ENCODE measurements around the gene DAAM1.

Gene DAAM1

DNA sequence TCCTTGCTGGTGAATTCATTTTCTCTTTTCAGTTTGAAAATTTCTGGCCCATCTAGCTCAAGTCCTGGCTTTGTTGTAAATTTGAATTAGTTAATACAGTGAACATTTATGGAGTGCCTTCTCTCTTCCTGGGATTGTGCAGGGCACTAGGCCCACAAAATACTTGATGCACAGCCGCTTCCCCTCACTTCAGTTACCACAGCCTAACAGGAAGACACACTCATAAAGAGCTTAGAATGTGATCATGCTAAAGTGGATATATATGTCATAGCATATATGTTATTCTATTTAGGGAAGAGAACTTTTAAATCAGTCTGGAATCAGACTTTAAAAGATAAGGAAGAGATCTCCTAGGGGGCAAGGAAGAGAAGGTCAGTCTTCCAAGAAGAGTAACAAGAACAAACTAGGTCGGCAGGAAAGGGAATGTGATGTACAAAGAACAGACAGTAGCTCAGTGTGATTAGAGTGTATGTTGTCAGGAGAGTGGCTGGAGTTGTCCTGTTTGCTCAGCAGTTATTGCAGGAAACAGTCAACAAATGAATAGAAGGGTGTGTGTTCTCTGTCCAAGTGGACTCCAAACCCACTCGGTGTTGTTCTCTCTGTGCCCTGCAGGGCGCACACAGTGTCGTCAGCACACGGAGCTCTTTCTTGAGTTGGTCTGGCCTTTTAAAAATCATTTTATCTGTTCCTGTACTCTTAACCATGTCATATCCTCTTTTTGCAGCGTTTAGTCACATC is 74.4 kb downstream of the DAAM1 start:
- H3K27me3 ChIP-seq (ENCODE audit: control insufficient read depth in 1 of 2, insufficient read depth in 2 of 2, low read length in 2 of 2) = no peaks in the 10 kb centered on the region
- peaks cover 6% of the 10 kb centered on the region for H3K4me1 ChIP-seq (ENCODE audit: insufficient read depth, low read length)
- H3K9ac ChIP-seq (ENCODE audit: low read length) = no peak overlapping the region
- H3K9me3 ChIP-seq (ENCODE audit: low read length) = no peaks in the 10 kb centered on the region
- H3K4me3 ChIP-seq (ENCODE audit: low read depth in 1 of 2, low read length in 2 of 2) = no peak overlapping the region
- no peak overlapping the region for H3K27ac ChIP-seq (ENCODE audit: low read depth, low read length)
- peaks cover 18% of the 10 kb centered on the region for H3K36me3 ChIP-seq (ENCODE audit: insufficient read depth, low read length)

DNA sequence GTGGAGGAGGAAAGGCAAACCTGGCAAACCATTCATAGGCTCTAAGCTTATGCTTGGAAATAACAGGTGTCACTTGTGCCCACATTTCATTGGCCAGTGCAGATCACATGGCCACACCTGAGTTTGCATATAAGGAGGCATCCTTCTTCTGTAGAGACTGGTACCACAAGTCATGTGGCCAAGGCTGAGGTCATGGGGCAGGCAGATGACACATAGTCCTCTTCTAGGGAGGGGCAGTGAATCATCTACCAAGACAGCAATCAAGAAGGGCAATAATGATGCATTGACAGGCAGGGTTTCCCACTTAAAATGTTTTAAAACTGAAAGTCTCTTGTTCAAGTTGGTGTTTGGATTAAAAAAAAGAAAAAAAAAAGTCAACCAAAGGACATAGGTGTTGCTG is 77.3 kb downstream of the DAAM1 start:
- H3K9me3 ChIP-seq (ENCODE audit: low read length) = no peaks in the 10 kb centered on the region
- H3K4me1 ChIP-seq (ENCODE audit: insufficient read depth, low read length) = no peaks in the 10 kb centered on the region
- H3K36me3 ChIP-seq (ENCODE audit: insufficient read depth, low read length) = peaks cover 27% of the 10 kb centered on the region
- H3K27ac ChIP-seq (ENCODE audit: low read depth, low read length) = no peak overlapping the region
- H3K4me3 ChIP-seq (ENCODE audit: low read depth in 1 of 2, low read length in 2 of 2) = no peak overlapping the region
- H3K27me3 ChIP-seq (ENCODE audit: control insufficient read depth in 1 of 2, insufficient read depth in 2 of 2, low read length in 2 of 2) = no peaks in the 10 kb centered on the region
- H3K9ac ChIP-seq (ENCODE audit: low read length) = no peak overlapping the region

DNA sequence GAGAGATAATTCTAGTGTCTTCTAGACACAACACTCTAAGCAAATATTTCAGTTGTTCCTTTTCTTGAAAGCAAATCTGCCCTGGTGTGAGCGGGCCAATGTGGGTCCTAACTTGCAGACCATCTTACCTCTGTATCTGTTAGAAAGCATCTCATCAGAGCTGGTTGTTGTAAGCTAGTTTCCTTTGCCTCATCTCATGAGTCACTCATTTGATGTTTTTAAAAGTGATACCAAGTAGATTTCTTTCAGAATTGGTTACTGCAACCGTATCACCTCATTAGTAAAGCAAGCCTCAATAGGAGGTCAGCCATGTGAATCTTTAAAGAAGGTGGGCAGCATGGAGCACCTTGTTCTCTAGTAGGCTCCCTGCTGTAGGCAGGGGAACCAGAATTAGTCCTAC is 78.6 kb downstream of the DAAM1 start:
- Histone ChIP-seq H3K9me3 (ENCODE audit: low read length) (no peaks in the 10 kb centered on the region), H3K9ac (ENCODE audit: low read length) (no peak overlapping the region), H3K4me1 (ENCODE audit: insufficient read depth, low read length) (peaks cover 6% of the 10 kb centered on the region), H3K27me3 (ENCODE audit: control insufficient read depth in 1 of 2, insufficient read depth in 2 of 2, low read length in 2 of 2) (no peaks in the 10 kb centered on the region), H3K4me3 (ENCODE audit: low read depth in 1 of 2, low read length in 2 of 2) (no peak overlapping the region), H3K36me3 (ENCODE audit: insufficient read depth, low read length) (peaks cover 27% of the 10 kb centered on the region), H3K27ac (ENCODE audit: low read depth, low read length) (no peak overlapping the region)

DNA sequence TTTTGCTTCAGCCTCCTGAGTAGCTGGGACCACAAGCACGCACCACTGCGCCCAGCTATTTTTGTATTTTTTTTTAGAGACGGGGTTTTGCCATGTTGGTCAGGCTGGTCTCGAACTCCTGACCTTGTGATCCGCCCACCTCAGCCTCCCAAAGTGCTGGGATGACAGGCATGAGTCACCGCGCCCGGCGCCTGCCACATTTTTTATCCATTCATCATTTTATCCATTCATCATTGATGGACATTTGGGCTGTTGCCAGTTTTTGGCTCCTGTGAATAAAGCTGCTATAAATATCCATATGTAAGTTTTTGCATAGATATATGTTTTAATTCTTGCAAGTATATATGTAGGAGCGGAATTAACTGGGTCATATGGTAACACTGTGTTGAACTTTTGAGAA is 79.5 kb downstream of the DAAM1 start:
- Histone ChIP-seq H3K9ac (ENCODE audit: low read length) (no peak overlapping the region), H3K27me3 (ENCODE audit: control insufficient read depth in 1 of 2, insufficient read depth in 2 of 2, low read length in 2 of 2) (no peaks in the 10 kb centered on the region), H3K27ac (ENCODE audit: low read depth, low read length) (no peak overlapping the region), H3K4me3 (ENCODE audit: low read depth in 1 of 2, low read length in 2 of 2) (no peak overlapping the region), H3K9me3 (ENCODE audit: low read length) (no peaks in the 10 kb centered on the region), H3K36me3 (ENCODE audit: insufficient read depth, low read length) (peaks cover 27% of the 10 kb centered on the region), H3K4me1 (ENCODE audit: insufficient read depth, low read length) (peaks cover 7% of the 10 kb centered on the region)

DNA sequence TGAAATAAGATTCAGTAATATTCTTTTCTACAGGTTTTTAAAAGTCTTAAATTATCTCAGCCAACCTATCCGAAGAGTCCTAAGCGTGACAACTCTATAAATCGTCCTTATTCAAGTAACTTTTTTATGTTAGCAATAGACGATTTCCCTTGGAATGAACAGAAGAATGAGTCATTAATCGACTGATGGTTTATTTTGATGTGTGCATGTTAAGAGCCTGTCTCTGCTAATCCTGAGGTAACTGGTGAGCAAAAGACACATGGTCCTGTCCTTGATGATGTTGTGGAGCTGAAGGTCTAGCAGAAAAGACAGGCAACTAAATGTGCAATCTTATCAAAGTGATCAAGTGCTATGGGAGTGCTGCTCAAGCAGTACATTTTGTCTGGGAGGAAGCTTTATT is 80.4 kb downstream of the DAAM1 start:
- H3K9me3 ChIP-seq (ENCODE audit: low read length) = no peaks in the 10 kb centered on the region
- no peak overlapping the region for H3K4me3 ChIP-seq (ENCODE audit: low read depth in 1 of 2, low read length in 2 of 2)
- no peak overlapping the region for H3K9ac ChIP-seq (ENCODE audit: low read length)
- peaks cover 12% of the 10 kb centered on the region for H3K4me1 ChIP-seq (ENCODE audit: insufficient read depth, low read length)
- H3K27me3 ChIP-seq (ENCODE audit: control insufficient read depth in 1 of 2, insufficient read depth in 2 of 2, low read length in 2 of 2) = no peaks in the 10 kb centered on the region
- H3K36me3 ChIP-seq (ENCODE audit: insufficient read depth, low read length) = peaks cover 20% of the 10 kb centered on the region
- H3K27ac ChIP-seq (ENCODE audit: low read depth, low read length) = no peak overlapping the region

DNA sequence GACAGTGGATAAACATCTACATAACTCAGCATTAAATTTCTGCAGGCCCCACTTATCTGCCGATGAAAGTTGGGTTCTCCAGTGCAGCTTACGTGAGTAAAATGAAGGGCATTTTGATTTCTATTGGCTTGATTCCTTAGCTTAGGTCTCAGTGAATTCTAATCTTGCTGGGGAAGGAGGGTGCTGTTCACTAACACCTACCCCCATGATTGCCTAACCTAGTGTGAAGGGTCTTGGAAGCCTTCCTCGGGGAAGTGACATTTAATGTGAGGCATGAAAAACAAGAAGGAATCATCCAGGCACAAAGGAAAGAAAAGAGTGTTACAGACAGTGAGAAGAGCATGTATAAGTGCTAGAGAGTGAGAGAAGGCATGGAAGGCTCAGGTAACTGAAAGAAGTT is 81.0 kb downstream of the DAAM1 start:
- Histone ChIP-seq H3K27ac (ENCODE audit: low read depth, low read length) (no peak overlapping the region), H3K4me3 (ENCODE audit: low read depth in 1 of 2, low read length in 2 of 2) (no peak overlapping the region), H3K9me3 (ENCODE audit: low read length) (no peaks in the 10 kb centered on the region), H3K27me3 (ENCODE audit: control insufficient read depth in 1 of 2, insufficient read depth in 2 of 2, low read length in 2 of 2) (no peaks in the 10 kb centered on the region), H3K9ac (ENCODE audit: low read length) (no peak overlapping the region), H3K36me3 (ENCODE audit: insufficient read depth, low read length) (peaks cover 18% of the 10 kb centered on the region), H3K4me1 (ENCODE audit: insufficient read depth, low read length) (peaks cover 15% of the 10 kb centered on the region)

DNA sequence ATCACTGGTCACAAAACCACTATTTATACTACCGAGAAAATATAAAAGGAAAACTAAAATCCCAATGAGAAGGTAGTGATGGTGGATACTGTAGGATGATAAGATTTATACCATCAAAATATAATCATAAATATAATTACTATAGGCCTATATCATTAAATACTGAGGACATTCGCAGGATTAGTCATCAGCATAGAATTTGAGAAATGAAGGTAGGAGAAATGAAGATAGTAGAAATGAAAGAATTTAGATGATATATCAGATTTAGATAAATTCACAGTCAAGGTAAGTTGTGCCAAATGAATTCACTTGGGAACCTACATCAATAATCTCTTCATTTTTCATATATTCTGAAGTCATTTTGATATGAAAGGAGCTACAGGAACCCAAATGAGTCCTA is 82.8 kb downstream of the DAAM1 start:
- Histone ChIP-seq H3K4me1 (ENCODE audit: insufficient read depth, low read length) (peaks cover 33% of the 10 kb centered on the region), H3K9ac (ENCODE audit: low read length) (no peak overlapping the region), H3K9me3 (ENCODE audit: low read length) (no peaks in the 10 kb centered on the region), H3K27me3 (ENCODE audit: control insufficient read depth in 1 of 2, insufficient read depth in 2 of 2, low read length in 2 of 2) (no peaks in the 10 kb centered on the region), H3K27ac (ENCODE audit: low read depth, low read length) (no peak overlapping the region), H3K36me3 (ENCODE audit: insufficient read depth, low read length) (peaks cover 12% of the 10 kb centered on the region), H3K4me3 (ENCODE audit: low read depth in 1 of 2, low read length in 2 of 2) (no peak overlapping the region)

DNA sequence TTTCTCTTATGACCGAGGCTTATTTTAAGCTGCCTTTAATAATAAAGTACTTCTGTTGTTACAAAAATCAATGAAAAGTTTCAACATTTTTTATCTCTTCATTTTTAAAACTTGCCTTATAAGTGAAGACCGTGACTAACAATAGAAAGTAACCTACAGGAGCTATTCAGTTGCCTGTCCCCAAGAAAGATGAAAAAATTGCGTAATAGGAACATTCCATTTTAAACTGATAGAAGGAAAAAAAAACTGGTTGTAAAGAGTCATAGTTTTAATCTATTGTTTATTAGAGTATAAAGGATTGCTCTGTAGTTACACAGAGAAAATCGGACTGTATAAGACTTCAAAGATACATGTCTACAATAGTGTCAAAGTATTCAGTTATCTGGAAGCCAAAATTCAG is 83.3 kb downstream of the DAAM1 start:
- Histone ChIP-seq H3K27me3 (ENCODE audit: control insufficient read depth in 1 of 2, insufficient read depth in 2 of 2, low read length in 2 of 2) (no peaks in the 10 kb centered on the region), H3K4me3 (ENCODE audit: low read depth in 1 of 2, low read length in 2 of 2) (no peak overlapping the region), H3K4me1 (ENCODE audit: insufficient read depth, low read length) (peaks cover 34% of the 10 kb centered on the region), H3K27ac (ENCODE audit: low read depth, low read length) (no peak overlapping the region), H3K9ac (ENCODE audit: low read length) (no peak overlapping the region), H3K9me3 (ENCODE audit: low read length) (no peaks in the 10 kb centered on the region), H3K36me3 (ENCODE audit: insufficient read depth, low read length) (peaks cover 9% of the 10 kb centered on the region)

DNA sequence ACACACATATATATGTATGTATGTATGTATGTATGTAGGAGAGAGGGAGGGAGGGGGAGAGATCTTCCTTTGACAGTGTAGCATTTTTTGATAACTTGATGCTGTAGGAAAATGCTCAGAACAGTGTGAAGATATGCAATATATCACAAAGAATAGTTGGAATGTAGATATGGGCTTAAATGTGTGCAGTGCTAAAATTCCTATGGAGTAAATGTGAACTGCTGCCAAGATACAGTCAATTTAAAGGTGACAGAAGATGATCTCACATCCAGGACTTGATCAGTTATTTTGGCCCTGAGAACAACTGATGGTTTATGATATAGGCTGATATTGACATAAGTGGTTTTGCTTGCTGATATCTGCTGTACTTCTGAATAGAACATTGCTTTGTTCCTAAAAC is 84.2 kb downstream of the DAAM1 start:
- Histone ChIP-seq H3K9me3 (ENCODE audit: low read length) (no peaks in the 10 kb centered on the region), H3K36me3 (ENCODE audit: insufficient read depth, low read length) (peaks cover 9% of the 10 kb centered on the region), H3K4me3 (ENCODE audit: low read depth in 1 of 2, low read length in 2 of 2) (no peak overlapping the region), H3K27me3 (ENCODE audit: control insufficient read depth in 1 of 2, insufficient read depth in 2 of 2, low read length in 2 of 2) (no peaks in the 10 kb centered on the region), H3K27ac (ENCODE audit: low read depth, low read length) (no peak overlapping the region), H3K4me1 (ENCODE audit: insufficient read depth, low read length) (peaks cover 34% of the 10 kb centered on the region), H3K9ac (ENCODE audit: low read length) (no peak overlapping the region)

DNA sequence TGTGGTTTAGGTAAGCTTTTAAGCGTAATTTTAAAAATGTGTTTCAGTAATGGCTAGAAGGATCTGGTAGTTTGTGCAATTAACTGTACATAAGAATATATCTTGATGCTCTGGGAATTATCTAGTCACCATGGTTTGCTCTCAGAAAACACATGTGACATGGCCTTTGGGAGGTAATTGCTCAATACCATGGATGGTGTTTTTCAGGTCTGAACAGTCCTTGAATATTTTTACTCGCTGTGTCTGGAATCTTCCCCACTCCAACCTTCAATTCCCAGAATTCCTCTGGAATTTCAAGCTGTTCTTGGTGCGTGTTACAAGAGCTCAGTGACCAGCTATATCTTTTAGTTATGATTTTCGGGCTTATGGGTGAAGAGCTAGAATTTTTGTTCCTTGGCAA is 85.3 kb downstream of the DAAM1 start:
- H3K36me3 ChIP-seq (ENCODE audit: insufficient read depth, low read length) = peaks cover 8% of the 10 kb centered on the region
- H3K9me3 ChIP-seq (ENCODE audit: low read length) = no peaks in the 10 kb centered on the region
- H3K27ac ChIP-seq (ENCODE audit: low read depth, low read length) = no peak overlapping the region
- H3K9ac ChIP-seq (ENCODE audit: low read length) = no peak overlapping the region
- peaks cover 43% of the 10 kb centered on the region for H3K4me1 ChIP-seq (ENCODE audit: insufficient read depth, low read length)
- H3K27me3 ChIP-seq (ENCODE audit: control insufficient read depth in 1 of 2, insufficient read depth in 2 of 2, low read length in 2 of 2) = no peaks in the 10 kb centered on the region
- H3K4me3 ChIP-seq (ENCODE audit: low read depth in 1 of 2, low read length in 2 of 2) = no peak overlapping the region

DNA sequence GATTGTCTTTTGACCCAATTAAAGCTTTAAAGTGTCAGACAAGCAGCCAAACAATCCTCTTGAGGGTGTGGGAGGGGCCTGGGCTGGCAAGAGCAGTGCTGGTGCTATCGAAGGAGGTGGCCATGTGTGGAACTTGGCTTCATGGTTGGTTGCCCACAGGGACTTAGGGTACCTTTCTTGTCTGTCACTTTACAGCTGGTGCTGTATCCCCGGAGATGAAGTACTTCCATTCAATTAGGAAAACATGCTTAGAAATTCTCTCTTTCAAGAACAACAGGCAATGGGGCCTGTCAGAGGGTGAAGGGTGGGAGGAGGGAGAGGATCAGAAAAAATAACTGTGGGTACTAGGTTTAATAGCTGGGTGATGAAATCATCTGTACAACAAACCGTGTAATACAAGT is 86.5 kb downstream of the DAAM1 start:
- Histone ChIP-seq H3K4me3 (ENCODE audit: low read depth in 1 of 2, low read length in 2 of 2) (no peak overlapping the region), H3K9ac (ENCODE audit: low read length) (no peak overlapping the region), H3K36me3 (ENCODE audit: insufficient read depth, low read length) (no peaks in the 10 kb centered on the region), H3K9me3 (ENCODE audit: low read length) (no peaks in the 10 kb centered on the region), H3K27ac (ENCODE audit: low read depth, low read length) (no peak overlapping the region), H3K4me1 (ENCODE audit: insufficient read depth, low read length) (peaks cover 47% of the 10 kb centered on the region), H3K27me3 (ENCODE audit: control insufficient read depth in 1 of 2, insufficient read depth in 2 of 2, low read length in 2 of 2) (no peaks in the 10 kb centered on the region)

DNA sequence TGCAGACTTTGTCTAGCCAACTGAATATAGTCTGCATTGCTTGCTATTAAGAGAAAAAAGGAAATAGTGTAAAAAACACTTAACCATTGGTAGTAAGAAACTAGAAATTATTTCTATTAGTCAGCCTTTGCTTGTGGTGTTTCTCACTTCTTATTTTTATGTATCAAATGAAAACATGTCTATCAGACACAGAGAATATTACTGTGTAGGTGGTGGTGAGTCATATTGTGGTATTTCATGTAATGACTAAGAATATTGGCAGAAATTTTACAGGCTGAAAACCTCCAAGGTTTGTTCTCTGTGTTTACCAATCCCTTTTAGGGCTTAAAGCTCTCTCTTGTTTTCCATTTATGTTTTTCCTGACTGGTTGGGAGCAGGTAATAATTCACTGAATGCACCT is 87.2 kb downstream of the DAAM1 start:
- no peaks in the 10 kb centered on the region for H3K9me3 ChIP-seq (ENCODE audit: low read length)
- no peaks in the 10 kb centered on the region for H3K27me3 ChIP-seq (ENCODE audit: control insufficient read depth in 1 of 2, insufficient read depth in 2 of 2, low read length in 2 of 2)
- no peak overlapping the region for H3K9ac ChIP-seq (ENCODE audit: low read length)
- H3K4me3 ChIP-seq (ENCODE audit: low read depth in 1 of 2, low read length in 2 of 2) = no peak overlapping the region
- no peak overlapping the region for H3K27ac ChIP-seq (ENCODE audit: low read depth, low read length)
- no peaks in the 10 kb centered on the region for H3K36me3 ChIP-seq (ENCODE audit: insufficient read depth, low read length)
- peaks cover 47% of the 10 kb centered on the region for H3K4me1 ChIP-seq (ENCODE audit: insufficient read depth, low read length)
